HG03521 (cell line): Measurements from ENCODE around the gene MRPL28.
A peak's percentile ranks its signal among the peaks of the same experiment; 100 is the strongest.
"Not testable (repeated sequence)": the region's sequence is repeated elsewhere in the genome, so short reads cannot be mapped to it uniquely, and the experiment has no call there.

ENCODE experiments used
- ATAC-seq: cut with Tn5 transposase; IDR thresholded peaks from one replicate; pipeline ENCODE4 v1.9.1; 2021; ENCODE audit warnings: mild to moderate bottlenecking, moderate library complexity; ENCODE audit not compliant: unreplicated experiment

The MRPL28 gene

GRCh38 chr16:370443-370842, at the start of gene MRPL28:
Gene MRPL28, minus strand, starts transcription at chr16:370538. Its CDS starts 320 bp downstream, at chr16:370218.
- ATAC-seq: peak; percentile 81

DNA sequence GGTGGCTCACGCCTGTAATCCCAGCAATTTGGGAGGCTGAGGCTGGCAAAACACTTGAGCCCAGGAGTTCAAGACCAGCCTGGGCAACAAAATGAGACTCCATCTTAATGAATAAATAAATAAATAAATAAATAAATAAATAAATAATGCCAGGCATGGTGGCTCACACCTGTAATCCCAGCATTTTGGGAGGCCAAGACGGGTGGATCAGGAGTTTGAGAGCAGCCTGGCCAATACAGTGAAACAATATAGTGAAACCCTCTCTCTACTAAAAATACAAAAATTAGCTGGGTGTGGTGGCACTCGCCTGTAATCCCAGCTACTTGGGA, 44.8 kb upstream of the MRPL28 start:
- ATAC-seq: not testable (repeated sequence)

DNA sequence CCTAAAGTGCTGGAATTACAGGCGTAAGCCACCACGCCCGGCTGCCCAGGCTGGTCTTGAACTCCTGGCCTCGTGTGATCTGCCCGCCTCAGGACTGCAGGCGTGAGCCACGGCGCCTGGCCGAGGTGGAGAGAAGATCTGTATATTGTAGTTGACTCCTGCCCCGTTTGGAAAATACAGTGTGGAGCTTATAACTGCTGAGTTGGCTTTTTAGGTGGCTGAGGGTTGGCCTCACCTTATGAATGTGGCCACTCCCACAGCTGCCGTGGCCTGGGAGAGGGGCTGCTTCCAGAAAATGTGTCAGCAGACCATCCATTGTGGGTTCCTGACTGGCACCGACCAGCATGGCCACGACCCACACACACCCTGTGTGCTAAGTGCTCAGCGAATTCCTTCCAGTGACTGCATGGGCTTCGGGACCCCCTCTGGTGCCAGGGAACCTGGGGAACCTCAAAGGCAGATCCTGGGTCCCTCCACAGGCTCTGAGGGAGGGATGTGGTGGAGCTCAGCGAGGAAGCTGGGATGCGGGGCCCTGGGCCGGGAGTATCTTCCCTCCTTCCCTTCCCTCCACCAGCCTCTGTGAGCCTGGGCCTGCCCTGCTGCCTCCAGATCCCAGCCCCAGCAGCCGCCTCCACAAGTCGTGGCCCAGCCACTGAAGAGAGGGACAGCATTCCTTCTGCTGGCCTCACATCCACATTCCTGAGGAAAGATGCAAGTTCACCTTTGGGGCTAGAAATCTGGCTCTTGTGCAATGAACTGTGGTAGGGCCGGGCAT, 44.2 kb upstream of the MRPL28 start:
- no peak for ATAC-seq

- ATAC-seq: no peak
These were observed 41.4 kb upstream of the MRPL28 start for GRCh38 chr16:411576-412265.

DNA sequence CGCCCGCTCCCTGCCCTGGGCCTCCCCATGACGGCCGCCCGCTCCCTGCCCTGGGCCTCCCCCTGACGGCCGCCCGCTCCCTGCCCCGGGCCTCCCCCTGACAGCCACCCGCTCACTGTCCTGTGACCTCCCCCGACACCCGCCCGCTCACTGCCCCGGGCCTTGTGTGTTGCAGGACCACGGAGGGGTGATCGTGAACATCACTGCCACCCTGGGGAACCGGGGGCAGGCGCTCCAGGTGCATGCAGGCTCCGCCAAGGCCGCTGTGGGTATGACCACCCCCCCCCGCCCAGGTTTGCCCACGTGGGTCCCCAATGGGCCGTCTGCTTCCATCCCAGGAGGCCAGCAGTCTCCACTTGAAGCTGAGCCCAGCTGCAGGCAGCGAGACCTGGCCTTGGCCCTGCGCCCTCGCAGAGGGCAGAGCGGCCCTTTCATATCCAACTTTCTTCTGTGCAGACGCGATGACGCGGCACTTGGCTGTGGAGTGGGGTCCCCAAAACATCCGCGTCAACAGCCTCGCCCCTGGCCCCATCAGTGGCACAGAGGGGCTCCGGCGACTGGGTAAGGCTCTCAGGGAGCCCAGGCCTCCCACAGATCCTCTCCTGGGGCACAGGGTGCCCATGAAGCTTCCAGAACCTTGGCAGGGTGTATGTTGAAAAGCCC, 40.3 kb upstream of the MRPL28 start:
- ATAC-seq: no peak

- no peak for ATAC-seq
These were observed 36.9 kb upstream of the MRPL28 start for GRCh38 chr16:407253-407652.

DNA sequence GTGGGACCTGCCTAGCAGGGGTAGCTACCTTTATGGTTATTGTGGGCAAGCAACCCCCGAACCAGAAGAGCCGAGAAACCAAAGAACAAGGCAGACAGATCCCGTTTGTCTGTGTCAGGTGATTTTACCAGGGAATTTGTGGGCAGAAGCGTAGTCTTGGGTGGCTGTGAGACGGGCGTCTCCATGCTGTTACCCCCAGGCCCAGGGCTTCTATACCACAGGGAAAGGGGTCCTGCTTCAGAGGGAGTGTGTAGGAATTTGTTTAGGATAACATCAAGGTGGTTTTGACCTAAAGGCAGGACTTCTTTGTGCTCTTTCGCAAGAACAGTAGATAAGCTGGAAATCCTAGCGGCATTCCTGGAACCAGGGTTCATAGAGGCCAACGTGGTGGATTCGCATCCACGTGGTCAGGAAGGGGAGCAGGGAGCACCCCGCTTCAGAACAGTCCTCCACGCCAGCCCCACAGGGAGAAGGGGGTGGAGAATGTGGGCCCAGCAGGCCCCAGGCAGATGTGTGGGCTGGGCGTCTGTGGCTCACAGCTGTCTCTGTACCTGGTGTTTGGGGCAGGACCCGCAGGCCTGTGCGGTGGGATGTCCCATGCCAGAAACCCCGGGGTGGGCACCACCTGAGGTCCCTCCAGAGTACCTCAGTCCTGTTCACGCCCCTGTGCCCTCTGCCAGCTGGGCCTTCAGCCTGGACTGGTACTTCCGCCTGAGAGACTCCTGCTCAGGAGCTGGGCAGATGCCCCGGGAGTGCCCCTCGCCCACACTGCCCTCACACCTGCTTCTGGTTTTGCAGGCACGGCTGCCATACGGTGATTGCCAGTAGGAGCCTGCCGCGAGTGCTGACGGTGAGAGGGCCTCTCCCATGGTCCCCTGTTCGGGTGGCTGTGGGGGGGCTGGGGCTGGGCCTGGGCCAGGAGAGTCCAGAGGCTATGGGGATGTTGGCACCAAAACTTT, 35.5 kb upstream of the MRPL28 start:
- no peak for ATAC-seq

DNA sequence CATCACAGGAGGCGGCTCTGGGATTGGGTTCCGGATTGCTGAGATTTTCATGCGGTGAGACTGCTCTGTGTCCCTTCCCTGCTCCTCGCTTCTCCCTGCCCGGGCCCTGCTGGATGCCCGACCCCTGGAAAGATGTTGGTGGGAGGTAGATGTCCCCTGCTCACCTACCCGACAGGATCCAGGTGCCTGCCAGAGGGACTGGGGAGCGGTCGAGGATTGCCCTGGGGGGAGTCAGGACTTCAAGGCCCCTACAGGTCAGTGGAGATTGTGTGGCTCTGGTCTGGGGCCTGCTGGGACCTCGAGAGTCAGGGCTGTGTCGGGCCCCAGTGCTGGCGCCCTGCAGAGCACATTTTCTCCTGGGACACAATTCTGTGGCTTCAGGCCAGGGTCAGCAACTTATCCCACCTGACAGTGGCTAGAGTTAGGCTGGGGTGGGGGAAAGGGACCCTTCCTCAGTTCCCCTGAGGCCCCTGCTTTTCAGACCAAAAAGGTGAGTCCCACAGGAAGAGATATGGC, 34.7 kb upstream of the MRPL28 start:
- ATAC-seq: no peak

DNA sequence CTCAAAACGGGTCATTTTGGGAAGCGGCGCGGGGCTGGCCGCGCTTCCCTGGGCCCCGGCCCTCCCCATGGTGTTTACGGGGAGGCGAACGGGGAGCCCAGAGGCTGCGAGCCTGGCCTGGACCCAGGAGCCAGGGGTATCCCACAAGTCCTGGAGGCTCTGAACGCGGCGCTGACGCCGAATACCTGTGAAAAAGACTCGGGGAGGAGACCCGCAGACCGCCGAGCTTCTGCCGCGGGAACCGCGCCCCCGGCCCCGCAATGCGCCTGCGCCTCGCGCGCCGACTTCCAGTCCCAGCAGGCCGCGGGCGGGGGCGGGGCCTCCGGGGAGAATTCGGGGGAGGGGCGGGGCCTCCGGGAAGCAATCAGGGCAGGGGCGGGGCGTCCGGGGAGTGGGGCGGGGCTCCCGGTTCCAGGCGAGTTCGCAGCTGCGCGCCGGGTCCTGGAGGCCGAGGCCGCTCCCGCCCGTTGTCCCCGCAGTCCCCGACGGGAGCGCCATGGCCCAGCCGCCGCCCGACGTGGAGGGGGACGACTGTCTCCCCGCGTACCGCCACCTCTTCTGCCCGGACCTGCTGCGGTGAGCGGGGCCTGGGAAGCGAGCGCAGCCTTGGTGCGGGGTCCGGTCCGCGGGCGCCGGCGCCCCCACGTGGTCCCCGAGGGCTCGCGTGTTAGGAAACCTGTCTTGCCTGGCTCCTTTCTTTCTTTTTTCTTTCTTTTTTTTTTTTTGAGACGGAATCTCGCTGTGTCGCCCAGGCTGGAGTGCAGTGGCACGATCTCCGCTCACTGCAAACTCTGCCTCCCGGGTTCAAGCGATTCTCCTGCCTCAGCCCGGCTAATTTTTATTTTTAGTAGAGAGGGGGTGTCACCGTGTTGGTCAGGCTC, 31.4 kb upstream of the MRPL28 start, which contains the start of gene DECR2:
DECR2 (plus strand) TSS at position 418 of the 881 bp plus-strand sequence; CDS start at position 497, 79 bp downstream.
- ATAC-seq: peak; percentile 58

DNA sequence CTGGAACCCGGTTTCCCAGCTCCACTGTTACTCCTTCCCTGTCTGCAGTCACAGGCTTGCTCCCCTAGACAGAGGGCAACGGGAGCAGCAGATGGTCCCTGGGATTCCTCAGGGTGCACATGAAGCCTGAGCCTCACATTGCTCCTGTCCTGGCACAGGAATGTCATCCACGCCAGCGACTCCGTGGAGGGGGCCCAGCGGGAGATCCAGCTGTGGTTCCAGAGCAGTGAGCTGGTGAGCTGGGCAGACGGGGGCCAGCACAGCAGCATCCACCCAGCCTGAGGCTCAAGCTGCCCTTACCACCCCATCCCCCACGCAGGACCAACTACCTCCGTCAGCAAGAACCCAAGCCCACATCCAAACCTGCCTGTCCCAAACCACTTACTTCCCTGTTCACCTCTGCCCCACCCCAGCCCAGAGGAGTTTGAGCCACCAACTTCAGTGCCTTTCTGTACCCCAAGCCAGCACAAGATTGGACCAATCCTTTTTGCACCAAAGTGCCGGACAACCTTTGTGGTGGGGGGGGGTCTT, 29.8 kb upstream of the MRPL28 start:
- no peak for ATAC-seq

DNA sequence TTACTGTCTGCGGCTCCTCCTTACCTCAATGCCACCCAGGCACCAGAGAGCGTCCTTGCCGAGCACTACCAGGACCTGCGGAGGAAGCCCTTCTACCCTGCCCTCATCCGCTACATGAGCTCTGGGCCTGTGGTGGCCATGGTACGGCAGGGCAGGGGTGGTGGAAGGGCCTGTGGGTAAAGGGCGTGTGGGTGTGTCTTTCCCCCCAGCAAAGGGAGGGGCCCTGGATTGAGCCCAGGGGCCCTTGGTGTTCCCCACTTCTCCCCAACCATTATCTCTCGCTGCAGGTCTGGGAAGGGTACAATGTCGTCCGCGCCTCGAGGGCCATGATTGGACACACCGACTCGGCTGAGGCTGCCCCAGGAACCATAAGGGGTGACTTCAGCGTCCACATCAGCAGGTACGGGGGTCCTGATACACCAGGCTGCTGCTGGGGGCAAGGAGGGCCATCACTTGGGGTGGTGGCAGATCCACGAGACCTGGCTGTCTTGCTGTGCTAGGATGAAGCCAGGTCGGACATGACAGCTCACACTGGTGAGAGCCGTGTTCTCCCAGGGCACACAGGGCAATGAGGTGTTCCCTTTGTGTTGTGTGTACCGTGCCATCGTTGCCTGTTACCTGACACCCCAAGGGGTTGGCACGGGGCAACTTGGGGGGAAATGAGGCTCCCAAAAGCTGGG, 29.1 kb upstream of the MRPL28 start:
- no peak for ATAC-seq

- no peak for ATAC-seq
These were observed 28.4 kb upstream of the MRPL28 start for GRCh38 chr16:398561-399339.

GRCh38 chr16:397736-398332, 27.5 kb upstream of the MRPL28 start:
- no peak for ATAC-seq

GRCh38 chr16:397135-397661, 26.9 kb upstream of the MRPL28 start, which contains the start of gene NME4:
Gene NME4, plus strand, starts transcription at chr16:397199. Its CDS starts 24 bp downstream, at chr16:397223.
- no peak for ATAC-seq

DNA sequence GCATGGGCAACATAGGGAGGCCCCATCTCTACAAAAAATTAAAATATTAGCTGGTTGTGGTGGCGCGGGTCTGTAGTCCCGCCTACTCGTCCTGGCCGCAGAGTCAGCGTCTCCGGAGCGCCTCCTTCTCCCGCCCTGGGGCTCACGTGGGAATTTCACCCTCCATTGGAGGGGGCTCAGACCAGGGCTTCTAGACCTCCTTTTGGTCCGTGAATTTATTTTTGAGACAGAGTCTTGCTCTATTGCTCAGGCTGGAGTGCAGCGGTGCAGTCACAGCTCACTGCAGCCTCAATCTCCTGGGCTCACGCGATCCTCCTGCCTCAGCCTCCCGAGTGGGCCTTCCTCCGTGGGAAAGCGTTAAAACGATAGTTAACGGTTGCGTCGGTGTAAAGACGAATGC, 26.3 kb upstream of the MRPL28 start:
- ATAC-seq: no peak

GRCh38 chr16:396199-396598, 25.9 kb upstream of the MRPL28 start:
- no peak for ATAC-seq

DNA sequence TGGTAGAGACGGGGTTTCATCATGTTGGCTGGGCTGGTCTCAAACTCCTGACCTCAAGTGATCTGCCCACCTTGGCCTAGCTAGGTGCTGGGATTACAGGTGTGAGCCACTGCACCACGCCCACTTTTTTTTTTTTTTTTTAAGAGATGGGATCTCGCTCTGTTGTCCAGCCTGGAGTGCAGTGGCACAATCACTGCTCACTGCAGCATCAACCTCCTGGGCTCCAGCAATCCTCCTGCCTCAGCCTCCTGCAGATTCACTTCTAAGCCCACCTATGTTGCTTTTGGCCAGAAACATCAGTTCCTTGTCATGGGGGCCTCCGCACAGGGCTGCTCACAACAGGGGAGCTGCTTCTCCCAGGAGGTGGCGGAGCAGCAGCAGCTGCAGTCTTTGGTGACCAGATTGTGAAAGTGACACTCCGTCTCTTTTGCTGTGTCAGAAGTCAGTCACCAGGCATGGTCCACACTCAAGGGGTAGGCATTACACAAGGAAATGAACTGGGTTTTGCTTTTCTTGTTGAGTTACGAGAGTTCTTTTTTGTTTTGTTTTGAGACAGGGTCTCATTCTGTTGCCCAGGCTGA, 22.2 kb upstream of the MRPL28 start:
- no peak for ATAC-seq
